Panc1 (cell line): ENCODE measurements around the gene DST.

ENCODE experiments used
- CTCF ChIP-seq: fragments of 450-650 bp; IDR thresholded peaks from 2 replicates; pipeline ENCODE4 v1.5.1; 2017; ENCODE audit warnings: mild to moderate bottlenecking
- POLR2AphosphoS5 ChIP-seq: IDR thresholded peaks from 2 replicates; pipeline ENCODE4 v1.6.1; 2012; ENCODE audit warnings: mild to moderate bottlenecking, low read depth, low read length, moderate library complexity

DNA sequence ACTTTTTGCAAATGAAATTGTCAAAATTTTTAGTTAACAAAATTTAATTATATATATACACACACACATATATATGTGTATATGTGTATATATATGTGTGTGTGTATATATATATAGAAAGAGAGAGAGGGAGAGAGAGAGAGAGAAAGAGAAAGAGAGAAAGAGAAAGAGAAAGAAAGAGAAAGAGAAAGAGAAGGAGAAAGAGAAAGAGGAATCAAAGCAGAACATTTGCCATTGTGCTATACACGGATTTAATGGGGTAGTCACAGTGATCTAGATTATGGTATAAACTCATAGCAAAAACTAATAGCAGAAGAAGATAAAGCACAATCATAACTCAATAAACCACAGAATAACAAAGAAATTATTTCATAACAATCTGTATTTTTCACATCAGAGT, 126.7 kb downstream of the DST start:
- TF ChIP-seq CTCF (no peak), POLR2AphosphoS5 (no peak)
